Measurements from ENCODE around the gene PHF19. TPM values are rescaled to one million over a fixed set of nuclear protein-coding genes. Genes with fewer than 3 reads are reported as not detected.

PHF19 gene
- polyA plus RNA-seq, 2 of the 4 experiments (the other 2 are of a cell fraction): 50.7 to 102 TPM

DNA sequence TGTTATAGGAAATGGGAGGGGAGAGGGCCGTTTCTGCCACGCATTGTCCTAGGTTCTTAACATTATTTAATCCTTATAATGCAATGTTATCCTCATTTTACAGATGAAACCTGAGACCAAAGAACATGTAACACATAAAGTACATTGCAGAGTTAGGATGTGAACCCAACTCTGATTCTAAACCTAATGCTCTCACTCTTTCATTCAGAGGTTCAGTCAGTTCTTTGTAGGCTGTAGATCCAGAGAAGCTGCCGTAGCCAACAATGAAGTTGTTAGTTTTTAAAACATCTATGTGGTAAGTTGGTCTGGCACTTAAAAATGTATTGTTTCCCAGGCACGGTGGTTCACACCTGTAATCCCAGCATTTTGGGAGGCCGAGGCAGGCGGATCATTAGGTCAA, 23.8 kb downstream of the PHF19 start:
- FAIRE-seq (no peak), DNase-seq (ENCODE audit: low read depth in 1 of 2, low spot score in 1 of 2) (no peak), ATAC-seq (no peak)
- ChIA-PET CTCF (no interaction called here), POLR2A (interaction anchor here (1.0 to 1.2 kb wide), 2 partner anchors 15 to 60 kb away, joined by 3 to 4 read pairs; partner anchors contain the start of gene FBXW2)
- no peaks in the 10 kb centered on the region for H3K4me1 ChIP-seq
- no peaks in the 10 kb centered on the region for H3K9me3 ChIP-seq
- TF ChIP-seq POLR2A (IDR thresholded peaks at IDR 0.05; ENCODE audit: low read length) (no peak), CHD4 (IDR thresholded peaks at IDR 0.05; ENCODE audit: borderline replicate concordance) (no peak), TP53 (CRISPR knock-in tag; IDR thresholded peaks at IDR 0.05) (no peak), CBX2 (IDR thresholded peaks at IDR 0.05; ENCODE audit: borderline replicate concordance, low read depth) (no peak), RNF2 (IDR thresholded peaks at IDR 0.05; ENCODE audit: borderline replicate concordance, low read depth) (no peak), RFX5 (IDR thresholded peaks at IDR 0.05) (no peak), JUNB (IDR thresholded peaks at IDR 0.05) (no peak), TFCP2L1 (CRISPR knock-in tag; IDR thresholded peaks at IDR 0.05) (no peak), BHLHE40 (IDR thresholded peaks at IDR 0.05; ENCODE audit: low read depth, low read length) (no peak), POLR2AphosphoS2 (conservative IDR thresholded peaks at IDR 0.05; ENCODE audit: low read length) (no peak), ZC3H11A (IDR thresholded peaks at IDR 0.05) (no peak), NFE2L2 (conservative IDR thresholded peaks at IDR 0.05; ENCODE audit: low read length) (no peak), NPAS2 (CRISPR knock-in tag; IDR thresholded peaks at IDR 0.05; ENCODE audit: borderline replicate concordance) (no peak), CHD2 (IDR thresholded peaks at IDR 0.05; ENCODE audit: low read length, partially characterized antibody) (no peak), RARB (CRISPR knock-in tag; IDR thresholded peaks at IDR 0.05) (no peak), RAD21 (conservative IDR thresholded peaks at IDR 0.05 in 1 of 2, IDR thresholded peaks at IDR 0.05 in 1 of 2) (no peak), KDM5A (IDR thresholded peaks at IDR 0.05) (no peak), CBX8 (IDR thresholded peaks at IDR 0.05) (no peak), FOXS1 (CRISPR knock-in tag; IDR thresholded peaks at IDR 0.05) (no peak)
- TF ChIP-seq, protein P1, sequence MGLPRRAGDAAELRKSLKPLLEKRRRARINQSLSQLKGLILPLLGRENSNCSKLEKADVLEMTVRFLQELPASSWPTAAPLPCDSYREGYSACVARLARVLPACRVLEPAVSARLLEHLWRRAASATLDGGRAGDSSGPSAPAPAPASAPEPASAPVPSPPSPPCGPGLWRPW (IDR thresholded peaks at IDR 0.05): no peak
- no peak overlapping the region for H3K4me2 ChIP-seq
- WGBS (ENCODE audit: missing lambda C conversion rate): 90% methylated on average over 6 of the region's 6 CpGs
- no peak overlapping the region for H3K27ac ChIP-seq
- no peak overlapping the region for H3K4me3 ChIP-seq

GRCh38 chr9:120852240-120853010, 24.6 kb downstream of the PHF19 start:
- ATAC-seq: no peak
- no peak for TF ChIP-seq HOXA7 (CRISPR knock-in tag; IDR thresholded peaks at IDR 0.05)
- TF ChIP-seq, protein P1 (IDR thresholded peaks at IDR 0.05): no peak
- no peak for TF ChIP-seq ZC3H11A (IDR thresholded peaks at IDR 0.05)
- TF ChIP-seq ATOH8 (CRISPR knock-in tag; IDR thresholded peaks at IDR 0.05; ENCODE audit: low read depth): no peak
- TF ChIP-seq HMGXB4 (CRISPR knock-in tag; IDR thresholded peaks at IDR 0.05; ENCODE audit: borderline replicate concordance): no peak
- no peak for TF ChIP-seq CEBPB (IDR thresholded peaks at IDR 0.05)
- TF ChIP-seq CBX8 (IDR thresholded peaks at IDR 0.05): no peak
- TF ChIP-seq SREBF2 (IDR thresholded peaks at IDR 0.05): no peak
- TF ChIP-seq, protein P2, sequence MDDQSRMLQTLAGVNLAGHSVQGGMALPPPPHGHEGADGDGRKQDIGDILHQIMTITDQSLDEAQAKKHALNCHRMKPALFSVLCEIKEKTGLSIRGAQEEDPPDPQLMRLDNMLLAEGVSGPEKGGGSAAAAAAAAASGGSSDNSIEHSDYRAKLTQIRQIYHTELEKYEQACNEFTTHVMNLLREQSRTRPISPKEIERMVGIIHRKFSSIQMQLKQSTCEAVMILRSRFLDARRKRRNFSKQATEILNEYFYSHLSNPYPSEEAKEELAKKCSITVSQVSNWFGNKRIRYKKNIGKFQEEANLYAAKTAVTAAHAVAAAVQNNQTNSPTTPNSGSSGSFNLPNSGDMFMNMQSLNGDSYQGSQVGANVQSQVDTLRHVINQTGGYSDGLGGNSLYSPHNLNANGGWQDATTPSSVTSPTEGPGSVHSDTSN (IDR thresholded peaks at IDR 0.05): no peak
- TF ChIP-seq RFX5 (IDR thresholded peaks at IDR 0.05): no peak
- TF ChIP-seq ELK1 (IDR thresholded peaks at IDR 0.05; ENCODE audit: low read depth, low read length): no peak
- TF ChIP-seq ESRRA (IDR thresholded peaks at IDR 0.05; ENCODE audit: borderline replicate concordance, low read length): no peak
- TF ChIP-seq HEYL (CRISPR knock-in tag; IDR thresholded peaks at IDR 0.05): no peak
- TF ChIP-seq KDM1A (IDR thresholded peaks at IDR 0.05; ENCODE audit: low read depth): no peak
- TF ChIP-seq POLR2A (IDR thresholded peaks at IDR 0.05; ENCODE audit: low read length): no peak
- TF ChIP-seq EHF (CRISPR knock-in tag; IDR thresholded peaks at IDR 0.05): no peak
- no peak for TF ChIP-seq KDM5A (IDR thresholded peaks at IDR 0.05)
- TF ChIP-seq, protein P3, sequence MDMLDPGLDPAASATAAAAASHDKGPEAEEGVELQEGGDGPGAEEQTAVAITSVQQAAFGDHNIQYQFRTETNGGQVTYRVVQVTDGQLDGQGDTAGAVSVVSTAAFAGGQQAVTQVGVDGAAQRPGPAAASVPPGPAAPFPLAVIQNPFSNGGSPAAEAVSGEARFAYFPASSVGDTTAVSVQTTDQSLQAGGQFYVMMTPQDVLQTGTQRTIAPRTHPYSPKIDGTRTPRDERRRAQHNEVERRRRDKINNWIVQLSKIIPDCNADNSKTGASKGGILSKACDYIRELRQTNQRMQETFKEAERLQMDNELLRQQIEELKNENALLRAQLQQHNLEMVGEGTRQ (IDR thresholded peaks at IDR 0.05): no peak

More at GRCh38 chr9:120852240-120853010, 24.6 kb downstream of the PHF19 start:
- Histone ChIP-seq H3K27ac (no peak overlapping the region), H3K4me3 (no peak overlapping the region), H3K9me3 (no peaks in the 10 kb centered on the region), H3K4me2 (no peak overlapping the region), H3K4me1 (no peaks in the 10 kb centered on the region)
- POLR2A ChIA-PET: interaction anchor here (1.0 kb wide), 1 partner anchor 59 kb away, joined by 4 read pairs; the partner anchor contains the start of gene FBXW2
- CTCF ChIA-PET: interaction anchor here (1.8 kb wide), 1 partner anchor 18 kb away, joined by 5 read pairs; no protein-coding TSS in a partner anchor
- DNase-seq (ENCODE audit: low read depth in 1 of 2, low spot score in 1 of 2): no peak
- 83% methylated on average over 5 of the region's 5 CpGs for WGBS (ENCODE audit: missing lambda C conversion rate)
- FAIRE-seq: no peak
